K562 (cell line): ENCODE data around the gene DGAT2L6. TPM values are rescaled to one million over a fixed set of nuclear protein-coding genes. Genes with fewer than 3 reads are reported as not detected.
A peak's percentile ranks its signal among the peaks of the same experiment; 100 is the strongest.

Experiments
- ARID4B ChIP-seq: sonication (generic); formaldehyde crosslinking; IDR thresholded peaks from 2 replicates; pipeline ENCODE4 v1.8.0; 2022; ENCODE audit warnings: mild to moderate bottlenecking, missing genetic modification reagents
- BACH1 ChIP-seq: fragments of 200-800 bp; sonication (Bioruptor generic); IDR thresholded peaks from 2 replicates; pipeline ENCODE4 v1.6.1; 2016; ENCODE audit warnings: missing genetic modification characterization, missing compliant biosample characterization
- DIDO1 ChIP-seq: fragments of 450-650 bp; IDR thresholded peaks from 2 replicates; pipeline ENCODE4 v1.6.1; 2016; ENCODE audit warnings: low read depth, missing biosample characterization, missing genetic modification characterization
- DLX4 ChIP-seq: fragments of 250-450 bp; sonication (Bioruptor Pico); IDR thresholded peaks from 2 replicates; pipeline ENCODE4 v1.6.1; 2021; ENCODE audit warnings: mild to moderate bottlenecking
- GABPB2 ChIP-seq: fragments of 250-450 bp; sonication (Bioruptor Pico); conservative IDR thresholded peaks from 2 replicates; pipeline ENCODE4 v1.5.1; 2021; ENCODE audit warnings: mild to moderate bottlenecking
- NFXL1 ChIP-seq: fragments of 450-650 bp; formaldehyde crosslinking; IDR thresholded peaks from 2 replicates; pipeline ENCODE4 v1.4.0; 2021; ENCODE audit warnings: mild to moderate bottlenecking
- POU5F1 ChIP-seq: fragments of 150-350 bp; IDR thresholded peaks from 2 replicates; pipeline ENCODE4 v1.6.1; 2014; ENCODE audit warnings: borderline replicate concordance, low read length, low read depth, mild to moderate bottlenecking; ENCODE audit not compliant: partially characterized antibody
- ZBTB2 ChIP-seq: fragments of 450-650 bp; IDR thresholded peaks from 2 replicates; pipeline ENCODE4 v1.6.1; 2016; ENCODE audit warnings: antibody characterized with exemption
- ZBTB33 ChIP-seq: sonication (generic); formaldehyde crosslinking; IDR thresholded peaks from 2 replicates; pipeline ENCODE4 v1.8.1; 2023; ENCODE audit warnings: mild to moderate bottlenecking, missing genetic modification reagents
- ZFP30 ChIP-seq: fragments of 250-450 bp; sonication (Bioruptor Pico); IDR thresholded peaks from 2 replicates; pipeline ENCODE4 v1.8.0; 2022; ENCODE audit warnings: moderate library complexity, mild to moderate bottlenecking, inconsistent platforms, borderline replicate concordance
- ZKSCAN3 ChIP-seq: fragments of 250-450 bp; sonication (Bioruptor Pico); IDR thresholded peaks from 2 replicates; pipeline ENCODE4 v1.4.0; 2020
- ZNF316 ChIP-seq: fragments of 450-650 bp; IDR thresholded peaks from 2 replicates; pipeline ENCODE4 v1.6.1; 2016
- ZNF518B ChIP-seq: fragments of 250-450 bp; sonication (Bioruptor Pico); IDR thresholded peaks from 2 replicates; pipeline ENCODE4 v1.5.0; 2021; ENCODE audit warnings: mild to moderate bottlenecking, moderate library complexity
- ZNF764 ChIP-seq: fragments of 250-450 bp; sonication (Bioruptor Pico); IDR thresholded peaks from 2 replicates; pipeline ENCODE4 v1.4.0; 2020; ENCODE audit warnings: low read depth, mild to moderate bottlenecking, moderate library complexity
- polyA plus RNA-seq, 8 experiments: library from polyadenylated mRNA; depleted of rRNA in 4 of 8; stranded (reverse) in 5 of 8; unstranded in 3 of 8; fragments of >200 nt; fragmentation: Nextera tagmentation in 2 of 8; fragmentation: Illumina TruSeq in 1 of 8; extraction: Ambion mirVana in 2 of 8; extraction: Trizol in 1 of 8; gene quantifications; 2 replicates each; pipeline versions ENCODE4 v1.2.1 to v1.2.3, GENCODE V29; 2011 to 2014; ENCODE audit warnings: inconsistent platforms in 1 of 8, missing spikeins in 1 of 8
- total RNA-seq, 7 experiments: library from RNA; depleted of rRNA in 6 of 7; stranded (reverse); fragments of >200 nt in 6 of 7; fragmentation: Illumina TruSeq in 2 of 7; extraction: Trizol in 2 of 7; gene quantifications; 2 replicates each; pipeline versions ENCODE4 v1.2.1 to v1.2.3, GENCODE V29; 2011 to 2021; ENCODE audit warnings: low replicate concordance in 1 of 7

Gene DGAT2L6
- total and polyA plus RNA-seq, 9 of the 15 experiments (the other 6 are each of a cell fraction or from before 2014, with no cell fraction given): not detected

- TF ChIP-seq ZBTB33 (no peak), ZFP30 (no peak), GABPB2 (CRISPR knock-in tag) (no peak), POU5F1 (no peak), ZKSCAN3 (CRISPR knock-in tag) (no peak), ZNF518B (CRISPR knock-in tag) (no peak), ARID4B (CRISPR knock-in tag) (peak; percentile 80; the same call in 1 of the 2 replicates), DIDO1 (tag) (peak; percentile 35; the same call in 1 of the 2 replicates), ZNF316 (no peak), BACH1 (no peak), DLX4 (CRISPR knock-in tag) (no peak), NFXL1 (no peak), ZBTB2 (no peak), ZNF764 (CRISPR knock-in tag) (no peak)
Observed at GRCh38 chrX:70133303-70134115, 43.8 kb upstream of the DGAT2L6 start, which contains the start of gene IGBP1 (continued).
